Regular cardiac myocyte (primary cell): ENCODE results near the gene TAF11L6. TPM values are rescaled to one million over a fixed set of nuclear protein-coding genes. Genes with fewer than 3 reads are reported as not detected.

Experiments
- total RNA-seq: library from RNA; depleted of rRNA; stranded (reverse); fragments of >200 nt; gene quantifications from 2 replicates; pipeline ENCODE4 v1.2.3, GENCODE V29; 2014

The TAF11L6 gene
- total RNA-seq = not detected in 2 replicates

GRCh38 chr5:17528369-17528768 is at the start of gene TAF11L6:
TAF11L6 (plus strand) TSS chr5:17528669.

GRCh38 chr5:17497931-17498330 is 30.5 kb upstream of the TAF11L6 start, which contains the start of gene TAF11L2:
TAF11L2 (plus strand) TSS chr5:17498231.

GRCh38 chr5:17518067-17518466 is 10.4 kb upstream of the TAF11L6 start, which contains the start of gene TAF11L3:
TAF11L3 (plus strand) TSS chr5:17518367.

GRCh38 chr5:17521501-17521900 is 7.0 kb upstream of the TAF11L6 start, which contains the start of gene TAF11L4:
TAF11L4 (plus strand) TSS chr5:17521801.

GRCh38 chr5:17524935-17525334 is 3.5 kb upstream of the TAF11L6 start, which contains the start of gene TAF11L5:
TAF11L5 (plus strand) TSS chr5:17525235.

Other genes with a start within 250 kb of the TAF11L6 start
- not detected in 2 replicates for gene TAF11L2, start 30.4 kb upstream of the TAF11L6 start, total RNA-seq
- not detected in 2 replicates for gene TAF11L3, start 10.3 kb upstream of the TAF11L6 start, total RNA-seq
- not detected in 2 replicates for gene TAF11L4, start 6.9 kb upstream of the TAF11L6 start, total RNA-seq
- not detected in 2 replicates for gene TAF11L5, start 3.4 kb upstream of the TAF11L6 start, total RNA-seq
- not detected in 2 replicates for gene TAF11L7, start 57.1 kb downstream of the TAF11L6 start, total RNA-seq
- gene TAF11L8, start 62.3 kb downstream of the TAF11L6 start, total RNA-seq = not detected in 2 replicates
- not detected in 2 replicates for gene TAF11L9, start 65.7 kb downstream of the TAF11L6 start, total RNA-seq
- gene TAF11L10, start 69.2 kb downstream of the TAF11L6 start, total RNA-seq = not detected in 2 replicates
- not detected in 2 replicates for gene TAF11L11, start 75.5 kb downstream of the TAF11L6 start, total RNA-seq
- not detected in 2 replicates for gene TAF11L12, start 81.7 kb downstream of the TAF11L6 start, total RNA-seq
- gene TAF11L13, start 103.4 kb downstream of the TAF11L6 start, total RNA-seq = 0.28 TPM in 1 of 2 replicates, not detected in the other
- not detected in 2 replicates for gene TAF11L14, start 105.8 kb downstream of the TAF11L6 start, total RNA-seq